Measurements from ENCODE around the gene PAGE4. TPM values are rescaled to one million over a fixed set of nuclear protein-coding genes. Genes with fewer than 3 reads are reported as not detected.

Gene PAGE4
- total RNA-seq, 2 donors from 2014 or later: not detected

GRCh38 chrX:49878834-49879655, 49.9 kb downstream of the PAGE4 start, which contains the start of gene USP27X:
USP27X (plus strand) TSS chrX:49879484; CDS start chrX:49880308, 824 bp downstream.
- Mint-ChIP-seq H3K27me3 (no peaks in the 10 kb centered on the region), H3K27ac (peak within 1 kb of the TSS; percentile 43), H3K36me3 (ENCODE audit: low read depth) (no peaks in the 10 kb centered on the region), H3K4me3 (peak within 1 kb of the TSS; percentile 78), H3K4me1 (peaks cover 19% of the 10 kb centered on the region)
- ATAC-seq (peak; percentile 92), DNase-seq (peak; percentile 68 to 81 (median 75))
- H3K9me3 ChIP-seq (ENCODE audit: control insufficient read depth, low read length, poor library complexity, severe bottlenecking): no peaks in the 10 kb centered on the region

DNA sequence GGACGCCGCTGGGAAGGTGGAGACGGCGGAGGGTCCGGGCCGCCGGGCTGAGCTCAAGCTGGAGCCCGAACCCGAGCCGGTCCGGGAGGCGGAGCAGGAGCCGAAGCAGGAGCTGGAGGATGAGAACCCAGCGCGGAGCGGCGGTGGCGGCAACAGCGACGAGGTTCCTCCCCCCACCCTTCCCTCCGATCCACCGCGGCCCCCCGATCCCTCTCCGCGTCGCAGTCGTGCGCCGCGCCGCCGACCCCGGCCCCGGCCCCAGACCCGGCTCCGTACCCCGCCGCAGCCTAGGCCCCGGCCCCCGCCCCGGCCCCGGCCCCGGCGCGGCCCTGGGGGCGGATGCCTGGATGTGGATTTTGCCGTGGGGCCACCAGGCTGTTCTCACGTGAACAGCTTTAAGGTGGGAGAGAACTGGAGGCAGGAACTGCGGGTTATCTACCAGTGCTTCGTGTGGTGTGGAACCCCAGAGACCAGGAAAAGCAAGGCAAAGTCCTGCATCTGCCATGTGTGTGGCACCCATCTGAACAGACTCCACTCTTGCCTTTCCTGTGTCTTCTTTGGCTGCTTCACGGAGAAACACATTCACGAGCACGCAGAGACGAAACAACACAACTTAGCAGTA, 50.7 kb downstream of the PAGE4 start:
- no peaks in the 10 kb centered on the region for H3K9me3 ChIP-seq (ENCODE audit: control insufficient read depth, low read length, poor library complexity, severe bottlenecking)
- Mint-ChIP-seq H3K27me3 (no peaks in the 10 kb centered on the region), H3K4me1 (peaks cover 22% of the 10 kb centered on the region), H3K36me3 (ENCODE audit: low read depth) (no peaks in the 10 kb centered on the region), H3K27ac (no peak overlapping the region), H3K4me3 (peak overlapping the region; percentile 78)
- ATAC-seq (no peak), DNase-seq (no peak)

DNA sequence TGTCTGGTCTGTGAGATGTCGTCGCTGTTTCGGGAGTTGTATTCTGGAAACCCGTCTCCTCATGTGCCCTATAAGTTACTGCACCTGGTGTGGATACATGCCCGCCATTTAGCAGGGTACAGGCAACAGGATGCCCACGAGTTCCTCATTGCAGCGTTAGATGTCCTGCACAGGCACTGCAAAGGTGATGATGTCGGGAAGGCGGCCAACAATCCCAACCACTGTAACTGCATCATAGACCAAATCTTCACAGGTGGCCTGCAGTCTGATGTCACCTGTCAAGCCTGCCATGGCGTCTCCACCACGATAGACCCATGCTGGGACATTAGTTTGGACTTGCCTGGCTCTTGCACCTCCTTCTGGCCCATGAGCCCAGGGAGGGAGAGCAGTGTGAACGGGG, 51.6 kb downstream of the PAGE4 start:
- Mint-ChIP-seq H3K36me3 (ENCODE audit: low read depth) (no peaks in the 10 kb centered on the region), H3K4me1 (peaks cover 22% of the 10 kb centered on the region), H3K27me3 (no peaks in the 10 kb centered on the region), H3K4me3 (no peak overlapping the region), H3K27ac (no peak overlapping the region)
- no peak for ATAC-seq
- H3K9me3 ChIP-seq (ENCODE audit: control insufficient read depth, low read length, poor library complexity, severe bottlenecking): no peaks in the 10 kb centered on the region
- DNase-seq: no peak

Other genes with a start within 250 kb of the PAGE4 start
- gene GAGE12H, start 249.4 kb upstream of the PAGE4 start, total RNA-seq: not detected
- not detected for gene GAGE2A, start 239.8 kb upstream of the PAGE4 start, total RNA-seq
- gene GAGE1, start 230.3 kb upstream of the PAGE4 start, total RNA-seq: not detected
- not detected for gene PAGE1, start 133.3 kb upstream of the PAGE4 start, total RNA-seq
- gene USP27X, start 50.2 kb downstream of the PAGE4 start, total RNA-seq: 1 to 10 TPM; 2.5 to 3.5 TPM
- 1 to 10 TPM; 2.2 to 2.8 TPM for gene CLCN5, start 93.3 kb downstream of the PAGE4 start, total RNA-seq

Measured in T-helper 17 cell (primary cell).